ENCODE measurements around the gene TMOD2. TPM values are rescaled to one million over a fixed set of nuclear protein-coding genes. Genes with fewer than 3 reads are reported as not detected.

Gene TMOD2
- total RNA-seq, 1 donor from 2014 or later = 4.3 TPM

- Mint-ChIP-seq H3K4me1 (ENCODE audit: unreplicated experiment) (no peaks in the 10 kb centered on the region), H3K9me3 (ENCODE audit: unreplicated experiment) (no peaks in the 10 kb centered on the region), H3K36me3 (ENCODE audit: unreplicated experiment) (no peaks in the 10 kb centered on the region), H3K27ac (ENCODE audit: unreplicated experiment) (no peak overlapping the region), H3K4me3 (ENCODE audit: unreplicated experiment) (no peak overlapping the region), H3K27me3 (ENCODE audit: unreplicated experiment) (peaks cover 51% of the 10 kb centered on the region)
- no peak for DNase-seq (ENCODE audit: extremely low spot score, unreplicated experiment)
- TF ChIP-seq CTCF (IDR thresholded peaks at IDR 0.05) = no peak
Measured at GRCh38 chr15:51709031-51709430, 42.4 kb upstream of the TMOD2 start.

- H3K9me3 Mint-ChIP-seq (ENCODE audit: unreplicated experiment) = no peaks in the 10 kb centered on the region
- DNase-seq (ENCODE audit: extremely low spot score, unreplicated experiment) = no peak
- H3K27me3 Mint-ChIP-seq (ENCODE audit: unreplicated experiment) = peaks cover 28% of the 10 kb centered on the region
- H3K4me3 Mint-ChIP-seq (ENCODE audit: unreplicated experiment) = no peak overlapping the region
- no peaks in the 10 kb centered on the region for H3K36me3 Mint-ChIP-seq (ENCODE audit: unreplicated experiment)
- no peak overlapping the region for H3K27ac Mint-ChIP-seq (ENCODE audit: unreplicated experiment)
- no peaks in the 10 kb centered on the region for H3K4me1 Mint-ChIP-seq (ENCODE audit: unreplicated experiment)
- TF ChIP-seq CTCF (IDR thresholded peaks at IDR 0.05) = no peak
Measured at GRCh38 chr15:51714162-51714561, 37.2 kb upstream of the TMOD2 start.

- Mint-ChIP-seq H3K4me1 (ENCODE audit: unreplicated experiment) (no peaks in the 10 kb centered on the region), H3K27ac (ENCODE audit: unreplicated experiment) (no peak overlapping the region), H3K4me3 (ENCODE audit: unreplicated experiment) (no peak overlapping the region), H3K27me3 (ENCODE audit: unreplicated experiment) (peaks cover 28% of the 10 kb centered on the region), H3K36me3 (ENCODE audit: unreplicated experiment) (no peaks in the 10 kb centered on the region), H3K9me3 (ENCODE audit: unreplicated experiment) (no peaks in the 10 kb centered on the region)
- DNase-seq (ENCODE audit: extremely low spot score, unreplicated experiment) = no peak
- no peak for TF ChIP-seq CTCF (IDR thresholded peaks at IDR 0.05)
Measured at GRCh38 chr15:51714911-51715310, 36.5 kb upstream of the TMOD2 start.

- H3K4me1 Mint-ChIP-seq (ENCODE audit: unreplicated experiment) = peaks cover 2% of the 10 kb centered on the region
- H3K4me3 Mint-ChIP-seq (ENCODE audit: unreplicated experiment) = no peak overlapping the region
- no peaks in the 10 kb centered on the region for H3K9me3 Mint-ChIP-seq (ENCODE audit: unreplicated experiment)
- DNase-seq (ENCODE audit: extremely low spot score, unreplicated experiment) = no peak
- H3K27ac Mint-ChIP-seq (ENCODE audit: unreplicated experiment) = no peak overlapping the region
- peaks cover 17% of the 10 kb centered on the region for H3K27me3 Mint-ChIP-seq (ENCODE audit: unreplicated experiment)
- no peak for TF ChIP-seq CTCF (IDR thresholded peaks at IDR 0.05)
- no peaks in the 10 kb centered on the region for H3K36me3 Mint-ChIP-seq (ENCODE audit: unreplicated experiment)
Measured at GRCh38 chr15:51718219-51718618, 33.2 kb upstream of the TMOD2 start.

GRCh38 chr15:51718746-51719145, 32.7 kb upstream of the TMOD2 start:
- no peaks in the 10 kb centered on the region for H3K36me3 Mint-ChIP-seq (ENCODE audit: unreplicated experiment)
- H3K27ac Mint-ChIP-seq (ENCODE audit: unreplicated experiment) = no peak overlapping the region
- no peak for TF ChIP-seq CTCF (IDR thresholded peaks at IDR 0.05)
- DNase-seq (ENCODE audit: extremely low spot score, unreplicated experiment) = no peak
- H3K9me3 Mint-ChIP-seq (ENCODE audit: unreplicated experiment) = no peaks in the 10 kb centered on the region
- H3K4me3 Mint-ChIP-seq (ENCODE audit: unreplicated experiment) = no peak overlapping the region
- H3K27me3 Mint-ChIP-seq (ENCODE audit: unreplicated experiment) = peaks cover 12% of the 10 kb centered on the region
- peaks cover 2% of the 10 kb centered on the region for H3K4me1 Mint-ChIP-seq (ENCODE audit: unreplicated experiment)

Measured in osteocyte (in vitro differentiated cells).